Nephron progenitor cell (in vitro differentiated cells): ENCODE measurements around the gene CPT2.

ENCODE experiments used
- DNase-seq: peaks from one replicate; pipeline ENCODE4 v3.0.0; 2021
- H3K27ac Mint-ChIP-seq: 2 replicates; pipeline ENCODE4 v1.8.0; 2021; ENCODE audit warnings: mild to moderate bottlenecking, moderate library complexity, mixed read lengths
- H3K27me3 Mint-ChIP-seq: 2 replicates; pipeline ENCODE4 v1.8.0; 2021; ENCODE audit warnings: mild to moderate bottlenecking, low read depth, mixed read lengths; ENCODE audit not compliant: poor library complexity
- H3K36me3 Mint-ChIP-seq: 2 replicates; pipeline ENCODE4 v1.8.0; 2021; ENCODE audit warnings: low read depth, mixed read lengths
- H3K4me1 Mint-ChIP-seq: 2 replicates; pipeline ENCODE4 v1.8.0; 2021; ENCODE audit warnings: mixed read lengths
- H3K4me3 Mint-ChIP-seq: 2 replicates; pipeline ENCODE4 v1.8.0; 2021; ENCODE audit warnings: mild to moderate bottlenecking, moderate library complexity, mixed read lengths
- H3K9me3 Mint-ChIP-seq: 2 replicates; pipeline ENCODE4 v1.8.0; 2021; ENCODE audit warnings: mild to moderate bottlenecking, moderate library complexity, mixed read lengths
- CTCF ChIP-seq: fragments of 200-600 bp; sonication (generic); IDR thresholded peaks from 2 replicates; pipeline ENCODE4 v1.5.0; 2021; ENCODE audit warnings: antibody characterized with exemption

Gene CPT2

GRCh38 chr1:53210954-53211353 is 14.3 kb downstream of the CPT2 start:
- H3K4me3 Mint-ChIP-seq, result no peak overlapping the region
- TF ChIP-seq CTCF, result no peak
- DNase-seq, result no peak
- peaks cover 2% of the 10 kb centered on the region for H3K27me3 Mint-ChIP-seq
- peaks cover 21% of the 10 kb centered on the region for H3K9me3 Mint-ChIP-seq
- H3K4me1 Mint-ChIP-seq, result peaks cover 14% of the 10 kb centered on the region
- H3K27ac Mint-ChIP-seq, result no peak overlapping the region
- H3K36me3 Mint-ChIP-seq, result peaks cover 78% of the 10 kb centered on the region

GRCh38 chr1:53214376-53214940 is 17.8 kb downstream of the CPT2 start:
- Mint-ChIP-seq H3K36me3 (peaks cover 52% of the 10 kb centered on the region), H3K4me1 (peaks cover 28% of the 10 kb centered on the region), H3K27ac (peak overlapping the region; percentile 98), H3K27me3 (peaks cover 2% of the 10 kb centered on the region), H3K9me3 (no peaks in the 10 kb centered on the region), H3K4me3 (no peak overlapping the region)
- DNase-seq, result no peak
- TF ChIP-seq CTCF, result no peak

GRCh38 chr1:53218201-53218600 is 21.6 kb downstream of the CPT2 start:
- no peak overlapping the region for H3K4me3 Mint-ChIP-seq
- no peak for DNase-seq

GRCh38 chr1:53219711-53220110 is 23.1 kb downstream of the CPT2 start:
- Mint-ChIP-seq H3K36me3 (peaks cover 11% of the 10 kb centered on the region), H3K27ac (peak overlapping the region; percentile 49), H3K4me3 (peak overlapping the region; percentile 88), H3K4me1 (peaks cover 32% of the 10 kb centered on the region), H3K9me3 (no peaks in the 10 kb centered on the region), H3K27me3 (no peaks in the 10 kb centered on the region)
- DNase-seq, result no peak
- no peak for TF ChIP-seq CTCF

More at GRCh38 chr1:53218201-53218600, 21.6 kb downstream of the CPT2 start:
- TF ChIP-seq CTCF, result no peak
- H3K27ac Mint-ChIP-seq, result no peak overlapping the region
- no peaks in the 10 kb centered on the region for H3K27me3 Mint-ChIP-seq
- peaks cover 22% of the 10 kb centered on the region for H3K36me3 Mint-ChIP-seq
- H3K4me1 Mint-ChIP-seq, result peaks cover 43% of the 10 kb centered on the region
- H3K9me3 Mint-ChIP-seq, result no peaks in the 10 kb centered on the region

GRCh38 chr1:53220171-53220961 is 23.7 kb downstream of the CPT2 start, which contains the start of gene CZIB:
TSS of gene CZIB (minus strand) at chr1:53220634. CDS start at chr1:53220575, 59 bp downstream.
- Mint-ChIP-seq H3K4me3 (peak within 1 kb of the TSS; percentile 88), H3K4me1 (peaks cover 29% of the 10 kb centered on the region), H3K9me3 (no peaks in the 10 kb centered on the region), H3K27me3 (no peaks in the 10 kb centered on the region), H3K36me3 (peaks cover 9% of the 10 kb centered on the region), H3K27ac (peak within 1 kb of the TSS; percentile 83)
- peak; percentile 96 for DNase-seq
- no peak for TF ChIP-seq CTCF
